Right lobe of liver (tissue), 4 donors: ENCODE results near the gene AARS2.

Experiments
- CTCF ChIP-seq, 4 donors: fragments of 200-600 bp in 3 of 4; fragments of 450-650 bp in 1 of 4; IDR thresholded peaks; one replicate each; pipeline versions ENCODE4 v1.5.1 to v1.8.0; 2016 to 2022; ENCODE audit warnings: antibody characterized with exemption in 4 of 4, mild to moderate bottlenecking in 2 of 4
- POLR2A ChIP-seq: fragments of 450-650 bp; IDR thresholded peaks from one replicate; pipeline ENCODE4 v1.6.1; 2017; ENCODE audit warnings: antibody characterized with exemption, mild to moderate bottlenecking
- donor health status: DM: no; HTN: no; CAD: no.
- donor health status: DM: no; HTN: no; CAD: no.
- donor health status: DM: no; HTN: yes; CAD: no.

GRCh38 chr6:44329858-44330257 is 16.7 kb upstream of the AARS2 start:
- TF ChIP-seq POLR2A (no peak), CTCF (IDR thresholded peaks at IDR 0.05) (no peak)
